ENCODE data around the gene CTDSPL.
A peak's percentile ranks its signal among the peaks of the same experiment; 100 is the strongest.

Gene CTDSPL

GRCh38 chr3:37974121-37975083 is 112.7 kb downstream of the CTDSPL start:
- H4K20me1 ChIP-seq (ENCODE audit: insufficient read depth, low read length) = no peaks in the 10 kb centered on the region
- no peaks in the 10 kb centered on the region for H3K27me3 ChIP-seq (ENCODE audit: insufficient read depth, low read length, poor library complexity)
- H2AFZ ChIP-seq (ENCODE audit: low read depth, low read length) = no peak overlapping the region
- H3K36me3 ChIP-seq (ENCODE audit: insufficient read depth, low read length) = peaks cover 54% of the 10 kb centered on the region
- H3K79me2 ChIP-seq (ENCODE audit: insufficient read depth, low read length) = no peaks in the 10 kb centered on the region
- H3K4me3 ChIP-seq (ENCODE audit: low read depth in 1 of 2, low read length in 2 of 2) = no peak overlapping the region
- H3K4me2 ChIP-seq (ENCODE audit: insufficient read depth, low read length) = no peak overlapping the region
- H3K9me3 ChIP-seq (ENCODE audit: insufficient read depth, low read length, severe bottlenecking) = no peaks in the 10 kb centered on the region
- peak overlapping the region; percentile 42; the same call in 1 of the 2 replicates for H3K27ac ChIP-seq (ENCODE audit: low read length)
- ATAC-seq (ENCODE audit: insufficient read depth, low read depth) = peak; percentile 93
- H3K9ac ChIP-seq (ENCODE audit: low read depth, low read length) = no peak overlapping the region
- TF ChIP-seq EZH2 (IDR thresholded peaks at IDR 0.05; ENCODE audit: borderline replicate concordance, low read depth, low read length, severe bottlenecking) (no peak), CTCF (IDR thresholded peaks at IDR 0.05; ENCODE audit: borderline replicate concordance, extremely low read depth, low read length, poor library complexity, severe bottlenecking) (peak; percentile 86)
- DNase-seq = peak; percentile 58
- H3K4me1 ChIP-seq (ENCODE audit: insufficient read depth, low read length) = no peaks in the 10 kb centered on the region

DNA sequence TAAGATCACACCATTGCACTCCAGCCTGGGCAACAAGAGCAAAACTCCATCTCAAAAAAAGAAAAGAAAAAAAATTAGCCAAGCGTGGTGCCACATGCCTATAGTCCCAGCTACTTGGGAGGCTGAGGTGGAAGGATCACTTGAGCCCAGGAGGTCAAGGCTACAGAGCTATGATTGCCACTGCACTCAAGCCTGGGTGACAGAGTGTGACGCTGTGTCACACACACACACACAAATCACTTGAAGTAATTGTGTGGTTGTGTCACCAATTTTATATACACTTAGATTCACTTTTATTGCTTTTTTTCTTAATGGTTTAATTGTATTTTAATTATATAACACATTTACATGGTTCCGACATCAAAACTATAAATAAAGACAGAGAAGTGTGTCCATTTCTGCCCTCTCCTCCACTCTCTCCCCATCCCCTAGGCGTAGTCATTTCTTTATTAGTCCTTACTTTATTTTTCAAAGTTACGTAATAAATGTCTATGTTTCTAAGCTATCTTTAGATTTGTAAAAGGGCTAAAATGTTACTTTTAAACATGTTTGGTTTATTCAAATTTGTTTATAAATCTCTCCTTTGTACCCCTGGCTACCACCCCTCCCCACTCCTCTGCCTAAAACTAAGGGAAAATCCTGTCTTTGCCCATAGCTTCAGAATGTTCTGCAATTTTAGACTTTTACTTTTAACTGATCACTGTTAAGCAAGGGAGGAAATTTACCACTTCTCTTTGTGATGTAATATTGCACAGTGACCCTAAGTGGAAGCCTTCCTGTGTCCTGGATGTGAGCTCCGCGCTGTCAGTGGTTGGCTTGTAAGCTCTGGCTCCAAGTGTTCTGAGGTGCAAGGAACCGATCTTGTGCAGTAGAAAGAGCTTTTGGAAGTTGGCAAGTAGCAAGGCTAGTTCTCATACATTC is 118.1 kb downstream of the CTDSPL start:
- H3K27ac ChIP-seq (ENCODE audit: low read length) = no peak overlapping the region
- no peak for DNase-seq
- no peak for ATAC-seq (ENCODE audit: insufficient read depth, low read depth)

More for the DNA sequence above, 118.1 kb downstream of the CTDSPL start:
- no peak overlapping the region for H2AFZ ChIP-seq (ENCODE audit: low read depth, low read length)
- H3K4me2 ChIP-seq (ENCODE audit: insufficient read depth, low read length) = no peak overlapping the region
- H4K20me1 ChIP-seq (ENCODE audit: insufficient read depth, low read length) = no peaks in the 10 kb centered on the region
- H3K79me2 ChIP-seq (ENCODE audit: insufficient read depth, low read length) = no peaks in the 10 kb centered on the region
- no peak overlapping the region for H3K9ac ChIP-seq (ENCODE audit: low read depth, low read length)
- H3K4me3 ChIP-seq (ENCODE audit: low read depth in 1 of 2, low read length in 2 of 2) = no peak overlapping the region
- H3K27me3 ChIP-seq (ENCODE audit: insufficient read depth, low read length, poor library complexity) = no peaks in the 10 kb centered on the region
- no peak for TF ChIP-seq EZH2 (IDR thresholded peaks at IDR 0.05; ENCODE audit: borderline replicate concordance, low read depth, low read length, severe bottlenecking)
- no peak for TF ChIP-seq CTCF (IDR thresholded peaks at IDR 0.05; ENCODE audit: borderline replicate concordance, extremely low read depth, low read length, poor library complexity, severe bottlenecking)
- peaks cover 65% of the 10 kb centered on the region for H3K36me3 ChIP-seq (ENCODE audit: insufficient read depth, low read length)
- H3K4me1 ChIP-seq (ENCODE audit: insufficient read depth, low read length) = no peaks in the 10 kb centered on the region
- no peaks in the 10 kb centered on the region for H3K9me3 ChIP-seq (ENCODE audit: insufficient read depth, low read length, severe bottlenecking)
